GM06990 (cell line): Measurements from ENCODE around the gene BTBD7.

ENCODE experiments used
- DNase-seq: peaks from one replicate; pipeline ENCODE4 v3.0.0-alpha.2; 2011; ENCODE audit not compliant: insufficient read length; ENCODE audit errors: extremely low read depth
- H3K27me3 ChIP-seq: replicated peaks from 2 replicates; pipeline ENCODE4 v1.6.0; 2011; ENCODE audit warnings: low read length; ENCODE audit not compliant: control insufficient read depth, insufficient read depth
- H3K36me3 ChIP-seq: 2 replicates; pipeline ENCODE4 v1.5.1; 2011; ENCODE audit warnings: low read length; ENCODE audit not compliant: control insufficient read depth, insufficient read depth
- H3K4me3 ChIP-seq: replicated peaks from 2 replicates; pipeline ENCODE4 v1.5.1; 2011; ENCODE audit warnings: low read depth, mild to moderate bottlenecking, control low read depth, low read length
- TF ChIP-seq, protein P1 (sequence below): IDR thresholded peaks from 2 replicates; pipeline ENCODE4 v1.5.1; 2011; ENCODE audit warnings: low read length, control low read depth, mild to moderate bottlenecking, inconsistent platforms; ENCODE audit not compliant: insufficient read depth, poor library complexity, severe bottlenecking

BTBD7 gene

DNA sequence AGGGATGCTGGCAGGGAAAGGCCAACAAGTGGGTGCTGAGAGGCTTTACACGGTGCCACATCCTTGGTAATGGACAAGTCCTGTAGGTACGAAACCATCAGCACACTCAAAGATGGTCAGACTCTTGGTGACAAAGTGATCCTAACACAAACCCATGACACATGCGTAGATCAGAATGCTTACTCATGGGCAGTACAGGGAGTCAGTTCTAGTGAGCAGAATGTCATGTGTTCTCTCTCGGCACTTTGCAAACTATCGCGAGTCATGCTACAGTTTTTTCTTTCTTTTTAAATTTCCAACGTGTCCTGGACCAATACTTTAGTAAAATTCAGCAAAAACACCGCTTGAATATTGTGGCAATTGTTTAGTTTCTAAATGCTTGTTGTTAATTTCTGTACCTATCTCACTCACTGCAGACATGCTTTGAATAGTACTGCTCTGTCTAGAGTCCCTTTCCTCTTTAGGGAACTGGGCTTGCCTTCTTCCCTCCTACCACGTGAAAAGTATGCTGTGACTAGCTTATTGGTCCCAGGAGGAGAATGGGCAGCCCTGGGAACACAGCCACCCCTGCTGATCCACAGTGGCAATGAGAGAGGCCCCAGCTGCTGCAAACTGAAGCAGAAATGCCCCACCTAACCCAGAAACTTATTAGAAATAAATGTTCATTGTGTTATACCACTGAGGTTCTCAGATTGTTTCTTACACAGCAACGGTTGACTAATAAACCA is 63.3 kb downstream of the BTBD7 start:
- H3K36me3 ChIP-seq: no peaks in the 10 kb centered on the region
- no peaks in the 10 kb centered on the region for H3K27me3 ChIP-seq
- no peak overlapping the region for H3K4me3 ChIP-seq
- TF ChIP-seq, protein P1, sequence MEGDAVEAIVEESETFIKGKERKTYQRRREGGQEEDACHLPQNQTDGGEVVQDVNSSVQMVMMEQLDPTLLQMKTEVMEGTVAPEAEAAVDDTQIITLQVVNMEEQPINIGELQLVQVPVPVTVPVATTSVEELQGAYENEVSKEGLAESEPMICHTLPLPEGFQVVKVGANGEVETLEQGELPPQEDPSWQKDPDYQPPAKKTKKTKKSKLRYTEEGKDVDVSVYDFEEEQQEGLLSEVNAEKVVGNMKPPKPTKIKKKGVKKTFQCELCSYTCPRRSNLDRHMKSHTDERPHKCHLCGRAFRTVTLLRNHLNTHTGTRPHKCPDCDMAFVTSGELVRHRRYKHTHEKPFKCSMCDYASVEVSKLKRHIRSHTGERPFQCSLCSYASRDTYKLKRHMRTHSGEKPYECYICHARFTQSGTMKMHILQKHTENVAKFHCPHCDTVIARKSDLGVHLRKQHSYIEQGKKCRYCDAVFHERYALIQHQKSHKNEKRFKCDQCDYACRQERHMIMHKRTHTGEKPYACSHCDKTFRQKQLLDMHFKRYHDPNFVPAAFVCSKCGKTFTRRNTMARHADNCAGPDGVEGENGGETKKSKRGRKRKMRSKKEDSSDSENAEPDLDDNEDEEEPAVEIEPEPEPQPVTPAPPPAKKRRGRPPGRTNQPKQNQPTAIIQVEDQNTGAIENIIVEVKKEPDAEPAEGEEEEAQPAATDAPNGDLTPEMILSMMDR: no peak
- no peak for DNase-seq

DNA sequence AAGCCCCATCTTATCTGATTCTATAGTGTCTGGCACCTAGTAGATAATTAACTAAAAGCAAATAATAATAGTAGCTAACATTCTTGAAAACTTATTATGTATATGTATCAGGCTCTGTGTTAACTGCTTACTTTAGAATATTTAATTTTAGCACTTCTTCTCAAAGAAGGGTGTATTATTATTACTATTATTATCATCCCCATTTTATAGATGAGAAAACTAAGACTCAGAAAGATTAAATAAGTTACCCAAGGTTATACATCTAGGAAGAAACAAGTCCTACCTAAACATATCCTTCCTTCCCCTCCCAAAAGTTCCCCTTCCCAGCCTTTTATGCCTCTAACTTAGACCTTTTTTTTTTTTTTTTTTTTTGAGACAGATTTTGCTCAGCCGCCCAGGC is 64.4 kb downstream of the BTBD7 start:
- TF ChIP-seq, protein P1: no peak

GRCh38 chr14:93267149-93267711 is 65.6 kb downstream of the BTBD7 start:
- TF ChIP-seq, protein P1: no peak
- Histone ChIP-seq H3K36me3 (peaks cover 2% of the 10 kb centered on the region), H3K27me3 (no peaks in the 10 kb centered on the region), H3K4me3 (no peak overlapping the region)
- no peak for DNase-seq

More for the DNA sequence above, 64.4 kb downstream of the BTBD7 start:
- Histone ChIP-seq H3K4me3 (no peak overlapping the region), H3K27me3 (no peaks in the 10 kb centered on the region), H3K36me3 (peaks cover under 1% of the 10 kb centered on the region)
- no peak for DNase-seq

GRCh38 chr14:93266127-93266526 is 66.7 kb downstream of the BTBD7 start:
- H3K4me3 ChIP-seq: no peak overlapping the region
- H3K36me3 ChIP-seq: peaks cover 2% of the 10 kb centered on the region
- no peak for DNase-seq
- no peaks in the 10 kb centered on the region for H3K27me3 ChIP-seq
- TF ChIP-seq, protein P1: no peak

DNA sequence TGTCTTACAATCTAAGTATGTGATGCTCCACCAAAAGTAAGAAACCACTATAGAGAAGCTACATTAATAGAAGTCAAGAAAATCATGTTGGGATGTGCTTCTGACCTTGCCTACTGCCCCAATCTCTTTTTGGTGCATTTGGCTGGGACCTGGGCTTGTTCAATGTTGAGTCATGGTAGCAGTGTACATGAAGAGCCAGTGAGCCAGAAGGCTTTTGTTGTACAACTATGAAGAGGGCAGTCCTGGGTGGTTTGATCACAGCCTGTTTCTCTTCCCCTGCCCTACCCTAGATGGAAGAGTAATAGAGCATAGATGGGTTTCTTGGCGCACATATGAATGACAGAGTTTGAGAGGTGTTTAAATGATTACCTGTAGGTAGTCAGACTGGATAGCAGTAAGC is 69.4 kb downstream of the BTBD7 start:
- Histone ChIP-seq H3K4me3 (no peak overlapping the region), H3K36me3 (peaks cover 2% of the 10 kb centered on the region), H3K27me3 (no peaks in the 10 kb centered on the region)
- TF ChIP-seq, protein P1: no peak
- DNase-seq: no peak
